G401 (cell line): Measurements from ENCODE around the gene RNPS1. TPM values are rescaled to one million over a fixed set of nuclear protein-coding genes. Genes with fewer than 3 reads are reported as not detected.
A peak's percentile ranks its signal among the peaks of the same experiment; 100 is the strongest.

Experiments used
- DNase-seq: peaks from one replicate; pipeline ENCODE4 v3.0.0-alpha.2; 2015; ENCODE audit warnings: low spot score
- in situ Hi-C: cut with HindIII; loops from 2 replicates; pipeline ENCODE4 v1.10.0; 2016; ENCODE audit warnings: low sequenced_read_pairs, mixed read lengths
- total RNA-seq: library from RNA; depleted of rRNA; stranded (reverse); fragments of >200 nt; shearing (Covaris generic); gene quantifications from 2 replicates; pipeline ENCODE4 v1.2.3, GENCODE V29; 2014

RNPS1 gene
- total RNA-seq, 1 experiment from 2014 or later, result 179 TPM

DNA sequence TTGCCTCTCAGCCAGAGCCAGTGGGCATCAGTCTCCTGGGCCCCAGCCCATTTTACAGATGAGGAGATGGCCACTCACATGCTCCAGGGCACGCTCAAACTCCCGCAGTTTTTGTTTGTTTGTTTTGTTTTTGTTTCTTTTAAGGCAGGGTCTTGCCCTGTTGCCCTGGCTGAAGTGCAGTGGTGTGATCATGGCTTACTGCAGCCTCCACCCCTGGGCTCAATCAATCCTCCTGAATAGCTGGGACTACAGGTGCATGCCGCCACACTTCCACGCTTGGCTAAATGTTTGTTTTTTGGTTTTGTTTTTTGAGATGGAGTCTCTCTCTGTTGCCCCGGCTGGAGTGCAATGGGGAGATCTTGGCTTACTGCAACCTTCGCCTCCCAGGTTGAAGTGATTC is 41.0 kb downstream of the RNPS1 start:
- DNase-seq, result no peak
- in situ Hi-C loops, result no loop called here

DNA sequence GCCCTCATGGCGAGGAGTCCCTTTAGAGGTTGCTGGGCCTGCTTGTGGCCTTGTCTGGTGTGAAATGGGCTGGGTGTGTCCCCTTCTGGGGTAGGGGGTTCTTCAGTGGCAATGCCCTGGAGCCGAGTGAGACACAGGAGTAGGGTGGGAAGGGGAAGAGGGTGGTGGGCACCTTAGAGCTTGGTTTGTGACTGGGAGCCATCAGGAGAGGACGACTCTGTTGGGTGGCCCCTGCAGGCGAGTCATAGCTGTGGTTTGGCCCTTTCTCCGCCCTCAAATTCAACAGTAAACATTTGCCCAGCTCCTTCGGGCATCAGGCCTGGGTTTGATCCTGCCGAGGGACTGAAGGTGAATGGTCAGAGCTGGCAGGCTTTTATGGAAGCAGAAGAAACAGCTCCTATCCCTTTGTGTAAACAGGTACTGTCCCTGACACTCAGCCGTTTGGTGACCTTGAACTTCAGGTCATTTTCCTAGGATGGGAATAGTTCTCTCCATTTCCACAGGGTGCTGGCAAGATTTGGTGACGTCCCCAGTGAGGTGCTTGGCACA is 41.6 kb downstream of the RNPS1 start:
- no peak for DNase-seq
- in situ Hi-C loops, result no loop called here

GRCh38 chr16:2223942-2224486 is 43.9 kb downstream of the RNPS1 start:
- DNase-seq, result peak; percentile 51
- in situ Hi-C loops, result no loop called here

- in situ Hi-C loops, result no loop called here
- DNase-seq, result peak; percentile 99
Observed at GRCh38 chr16:2223221-2223941, 44.5 kb downstream of the RNPS1 start, which contains the start of gene E4F1. TSS of gene E4F1 (plus strand) at chr16:2223591. CDS start at chr16:2223614, 23 bp downstream.

- in situ Hi-C loops, result no loop called here
- DNase-seq, result no peak
Observed at GRCh38 chr16:2216330-2216729, 51.6 kb downstream of the RNPS1 start.

DNA sequence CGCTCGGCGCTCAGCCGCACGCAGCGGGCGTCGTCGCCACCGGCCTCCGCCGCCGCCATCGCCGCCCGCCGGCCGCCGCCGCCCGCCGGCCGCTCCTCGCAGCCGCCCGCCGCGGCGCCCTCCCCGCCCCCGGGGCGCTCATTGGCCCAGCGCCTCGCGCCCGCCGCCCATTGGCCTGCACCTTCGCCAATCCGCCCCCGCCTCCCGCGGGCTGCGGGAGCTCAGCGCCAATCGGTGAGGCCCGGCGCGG is 53.3 kb downstream of the RNPS1 start, which contains the start of gene PGP:
Gene PGP (minus strand): TSS at position 122 of the 250 bp plus-strand sequence. CDS start 63 bp downstream, at position 59.
- in situ Hi-C loops, result no loop called here
- DNase-seq, result no peak

DNA sequence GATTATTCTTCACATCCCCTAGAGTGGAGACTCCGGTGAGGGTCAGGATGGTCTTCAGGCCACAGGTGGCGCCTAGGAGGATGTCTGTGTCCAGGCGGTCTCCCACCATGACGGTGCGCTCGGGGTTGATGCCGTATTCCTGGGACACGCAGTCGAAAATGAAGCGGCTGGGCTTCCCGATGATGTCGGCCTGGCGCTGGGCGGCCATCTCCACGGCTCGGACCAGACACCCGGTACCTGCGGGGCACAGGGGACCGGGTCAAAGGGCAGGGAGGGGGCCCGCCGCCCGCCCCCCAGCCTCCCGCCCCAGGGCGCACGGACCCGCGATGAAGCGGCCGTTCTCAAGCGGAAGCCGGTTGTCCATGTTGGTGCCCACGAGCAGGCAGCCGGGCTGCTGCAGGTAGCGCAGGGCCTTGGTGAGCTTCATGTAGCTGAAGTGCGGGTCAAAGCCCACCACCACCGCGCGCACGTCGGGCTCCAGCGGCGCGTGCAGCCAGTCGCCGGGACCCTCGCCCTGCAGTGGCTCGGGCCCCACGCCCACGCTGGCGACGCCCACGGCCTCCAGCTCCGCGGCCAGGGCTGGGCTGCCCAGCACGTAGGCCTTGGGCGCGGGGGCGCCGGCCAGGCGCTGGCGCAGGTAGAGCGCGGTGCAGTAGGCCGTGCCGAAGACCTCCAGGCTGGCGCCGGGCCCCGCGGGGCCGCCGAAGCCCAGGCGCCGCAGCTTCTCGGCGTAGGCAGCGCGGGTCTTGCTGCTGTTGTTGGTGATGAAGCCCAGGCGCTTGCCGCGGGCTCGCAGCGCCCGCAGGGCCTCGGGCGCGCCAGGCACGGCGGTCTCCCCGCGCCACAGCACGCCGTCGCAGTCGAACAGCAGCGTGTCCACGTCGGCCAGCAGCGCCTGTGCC is 53.9 kb downstream of the RNPS1 start:
- in situ Hi-C loops, result no loop called here
- DNase-seq, result no peak

GRCh38 chr16:2212362-2213324 is 55.3 kb downstream of the RNPS1 start:
- in situ Hi-C loops, result no loop called here
- DNase-seq, result peak; percentile 82

DNA sequence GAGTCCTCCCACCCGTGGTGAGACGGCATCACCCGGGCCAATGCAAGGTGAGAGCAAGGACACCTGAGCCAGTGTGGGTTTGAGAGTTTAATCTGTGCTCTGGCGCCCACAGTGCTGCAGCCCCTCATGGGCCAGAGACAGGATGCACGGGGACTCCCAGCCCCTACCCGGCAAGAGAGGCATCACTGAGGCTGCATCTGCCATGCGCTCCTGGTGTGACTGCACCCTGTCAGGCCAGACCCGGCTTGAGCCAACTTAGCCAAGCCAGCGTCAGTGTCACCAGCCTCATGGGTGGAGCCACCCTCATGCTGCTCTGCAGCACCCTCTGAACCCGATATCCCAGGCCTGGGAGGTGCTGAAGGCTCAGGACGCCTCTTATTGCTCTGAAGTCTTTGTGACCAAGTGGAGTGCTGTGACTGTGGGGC is 56.0 kb downstream of the RNPS1 start:
- no peak for DNase-seq
- in situ Hi-C loops, result no loop called here

GRCh38 chr16:2210386-2211365 is 57.2 kb downstream of the RNPS1 start, which contains the start of gene BRICD5:
TSS of gene BRICD5 (minus strand) at chr16:2210863. CDS start at chr16:2210833, 30 bp downstream.
- no peak for DNase-seq
- in situ Hi-C loops, result no loop called here

DNA sequence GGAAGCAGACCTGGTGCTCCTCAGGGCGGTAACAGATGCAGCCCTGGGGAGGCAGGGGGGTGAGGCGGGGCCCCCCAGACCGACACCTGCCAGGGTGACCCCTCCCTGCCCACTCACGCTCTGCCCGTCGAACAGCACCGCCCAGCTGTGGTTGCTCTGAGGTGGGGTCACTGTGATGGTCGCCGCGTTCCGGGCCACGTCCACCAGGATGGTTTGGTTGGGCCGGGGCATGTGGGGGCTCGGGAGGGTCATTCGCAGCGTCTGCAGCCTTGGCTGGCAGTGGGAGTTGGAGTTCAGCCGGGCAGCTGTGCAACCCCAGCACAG is 58.0 kb downstream of the RNPS1 start:
- in situ Hi-C loops, result no loop called here
- DNase-seq, result no peak

- DNase-seq, result no peak
- in situ Hi-C loops, result no loop called here
Observed at GRCh38 chr16:2209258-2210008, 58.5 kb downstream of the RNPS1 start.

GRCh38 chr16:2208772-2209171 is 59.2 kb downstream of the RNPS1 start:
- no peak for DNase-seq
- in situ Hi-C loops, result no loop called here

DNA sequence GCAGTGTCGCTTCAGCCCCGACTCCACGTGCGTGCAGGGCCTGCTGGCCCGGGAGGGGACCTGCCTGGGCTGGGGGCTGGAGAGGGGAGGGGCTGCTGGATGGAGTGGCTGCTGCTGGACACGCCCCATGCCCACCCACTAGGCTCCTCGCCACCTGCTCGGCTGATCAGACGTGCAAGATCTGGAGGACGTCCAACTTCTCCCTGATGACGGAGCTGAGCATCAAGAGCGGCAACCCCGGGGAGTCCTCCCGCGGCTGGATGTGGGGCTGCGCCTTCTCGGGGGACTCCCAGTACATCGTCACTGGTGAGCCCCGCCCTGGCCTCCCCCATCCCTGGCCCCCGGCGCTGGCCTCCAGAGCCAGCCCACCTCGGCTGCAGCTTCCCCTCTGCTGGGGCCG is 59.6 kb downstream of the RNPS1 start:
- in situ Hi-C loops, result no loop called here

GRCh38 chr16:2207872-2208271 is 60.1 kb downstream of the RNPS1 start:
- no peak for DNase-seq
- in situ Hi-C loops, result no loop called here

More for the DNA sequence above, 59.6 kb downstream of the RNPS1 start:
- no peak for DNase-seq

- in situ Hi-C loops, result no loop called here
- DNase-seq, result peak; percentile 47
Observed at GRCh38 chr16:2206780-2207433, 61.0 kb downstream of the RNPS1 start.

- in situ Hi-C loops, result no loop called here
Observed at GRCh38 chr16:2206420-2206779, 61.5 kb downstream of the RNPS1 start.

More at GRCh38 chr16:2206420-2206779, 61.5 kb downstream of the RNPS1 start:
- no peak for DNase-seq
